22Rv1 (cell line): ENCODE measurements around the gene CDK5.

Experiments
- ZFX ChIP-seq: fragments of 450-650 bp; IDR thresholded peaks from 2 replicates; pipeline ENCODE4 v1.6.1; 2017; ENCODE audit warnings: antibody characterized with exemption, borderline replicate concordance
- TF ChIP-seq, protein P1 (sequence below): fragments of 450-650 bp; IDR thresholded peaks from 2 replicates; pipeline ENCODE4 v1.5.1; 2017; ENCODE audit warnings: mild to moderate bottlenecking

DNA sequence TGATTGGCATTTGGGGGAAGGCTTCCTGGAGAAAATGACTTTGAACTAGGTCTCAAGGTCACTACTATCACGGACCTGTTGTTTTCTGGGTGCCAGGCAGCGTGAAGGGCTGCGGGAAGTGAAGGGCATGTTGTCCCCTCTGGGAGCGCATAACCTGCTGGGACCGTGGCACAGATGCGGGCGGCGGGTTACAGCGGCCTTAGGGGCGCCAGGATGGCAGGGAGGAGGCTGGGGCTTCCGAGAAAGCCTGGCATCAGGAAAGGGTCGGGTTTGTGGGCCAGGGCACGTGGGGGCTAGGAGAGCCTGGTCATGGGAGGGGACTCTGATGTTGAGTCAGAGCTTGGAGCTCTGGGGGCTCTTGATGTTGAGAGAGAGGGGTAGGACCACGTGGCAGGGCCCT, 7.8 kb upstream of the CDK5 start:
- TF ChIP-seq, protein P1, sequence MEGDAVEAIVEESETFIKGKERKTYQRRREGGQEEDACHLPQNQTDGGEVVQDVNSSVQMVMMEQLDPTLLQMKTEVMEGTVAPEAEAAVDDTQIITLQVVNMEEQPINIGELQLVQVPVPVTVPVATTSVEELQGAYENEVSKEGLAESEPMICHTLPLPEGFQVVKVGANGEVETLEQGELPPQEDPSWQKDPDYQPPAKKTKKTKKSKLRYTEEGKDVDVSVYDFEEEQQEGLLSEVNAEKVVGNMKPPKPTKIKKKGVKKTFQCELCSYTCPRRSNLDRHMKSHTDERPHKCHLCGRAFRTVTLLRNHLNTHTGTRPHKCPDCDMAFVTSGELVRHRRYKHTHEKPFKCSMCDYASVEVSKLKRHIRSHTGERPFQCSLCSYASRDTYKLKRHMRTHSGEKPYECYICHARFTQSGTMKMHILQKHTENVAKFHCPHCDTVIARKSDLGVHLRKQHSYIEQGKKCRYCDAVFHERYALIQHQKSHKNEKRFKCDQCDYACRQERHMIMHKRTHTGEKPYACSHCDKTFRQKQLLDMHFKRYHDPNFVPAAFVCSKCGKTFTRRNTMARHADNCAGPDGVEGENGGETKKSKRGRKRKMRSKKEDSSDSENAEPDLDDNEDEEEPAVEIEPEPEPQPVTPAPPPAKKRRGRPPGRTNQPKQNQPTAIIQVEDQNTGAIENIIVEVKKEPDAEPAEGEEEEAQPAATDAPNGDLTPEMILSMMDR = no peak
- no peak for TF ChIP-seq ZFX
